Caco-2 (cell line): ENCODE data around the gene KCNAB1. TPM values are rescaled to one million over a fixed set of nuclear protein-coding genes. Genes with fewer than 3 reads are reported as not detected.

ENCODE experiments used
- BruUV-seq: library from RNA; stranded (reverse); fragments of 400-500 nt; replicated peaks from 2 replicates; lab custom pipeline; 2021; lab: Mats Ljungman, UMichigan
- CTCF ChIA-PET: fragments of 300-600 bp; sonication (Branson Sonifier 250); formaldehyde crosslinking; loops from one replicate; lab custom pipeline; 2022; ENCODE audit warnings: antibody characterized with exemption; lab: Charles Lee
- POLR2A ChIA-PET: fragments of 300-600 bp; sonication (Branson Sonifier 250); formaldehyde crosslinking; loops from one replicate; lab custom pipeline; 2022; ENCODE audit warnings: antibody characterized with exemption; lab: Charles Lee
- DNase-seq, 2 experiments: peaks; one replicate each; pipeline versions ENCODE4 v3.0.0 to v3.0.0-alpha.2; 2020 to 2022
- H3K27me3 ChIP-seq: replicated peaks from 2 replicates; pipeline ENCODE4 v1.6.0; 2011; ENCODE audit warnings: low read length; ENCODE audit not compliant: control insufficient read depth, insufficient read depth
- H3K36me3 ChIP-seq: 2 replicates; pipeline ENCODE4 v1.5.1; 2011; ENCODE audit warnings: low read length; ENCODE audit not compliant: control insufficient read depth, insufficient read depth
- H3K4me1 ChIP-seq: fragments of 250-450 bp; sonication (Bioruptor Pico); 2 replicates; pipeline ENCODE4 v1.5.1; 2020; ENCODE audit warnings: mild to moderate bottlenecking
- H3K4me3 ChIP-seq: 2 replicates; pipeline ENCODE4 v1.5.1; 2011; ENCODE audit warnings: low read depth, mild to moderate bottlenecking, control low read depth, low read length
- H3K9me3 ChIP-seq: fragments of 250-450 bp; sonication (Bioruptor Pico); 2 replicates; pipeline ENCODE4 v1.5.1; 2020; ENCODE audit warnings: mild to moderate bottlenecking, moderate library complexity
- H3K27ac Mint-ChIP-seq: one replicate; pipeline ENCODE4 v1.8.0; 2022; ENCODE audit warnings: mixed read lengths; ENCODE audit not compliant: unreplicated experiment
- H3K27me3 Mint-ChIP-seq: one replicate; pipeline ENCODE4 v1.8.0; 2022; ENCODE audit warnings: mixed read lengths; ENCODE audit not compliant: insufficient read depth, unreplicated experiment
- H3K36me3 Mint-ChIP-seq: one replicate; pipeline ENCODE4 v1.8.0; 2022; ENCODE audit warnings: mild to moderate bottlenecking, mixed read lengths; ENCODE audit not compliant: insufficient read depth, unreplicated experiment
- H3K4me1 Mint-ChIP-seq: one replicate; pipeline ENCODE4 v1.8.0; 2022; ENCODE audit warnings: low read depth, mixed read lengths; ENCODE audit not compliant: unreplicated experiment
- H3K4me3 Mint-ChIP-seq: one replicate; pipeline ENCODE4 v1.8.0; 2022; ENCODE audit warnings: mild to moderate bottlenecking, moderate library complexity, mixed read lengths; ENCODE audit not compliant: unreplicated experiment
- H3K9me3 Mint-ChIP-seq: one replicate; pipeline ENCODE4 v1.8.0; 2022; ENCODE audit warnings: mixed read lengths; ENCODE audit not compliant: unreplicated experiment
- CTCF ChIP-seq, 2 experiments: fragments of 200-600 bp in 1 of 2; IDR thresholded peaks; 1 replicate in 1 of 2; 2 replicates in 1 of 2; pipeline versions ENCODE4 v1.5.1 to v1.8.0; 2011 to 2022; ENCODE audit warnings: antibody characterized with exemption in 1 of 2, control low read depth in 1 of 2, inconsistent platforms in 1 of 2, low read depth in 1 of 2, low read length in 1 of 2, mild to moderate bottlenecking in 1 of 2, moderate library complexity in 1 of 2; ENCODE audit not compliant: insufficient read depth in 1 of 2, severe bottlenecking in 1 of 2, unreplicated experiment in 1 of 2
- intact Hi-C: fragments of 100-400 bp; cut with micrococcal nuclease; formaldehyde crosslinking; loops from one replicate; pipeline ENCODE4 v1.10.0; 2022; ENCODE audit not compliant: unreplicated experiment
- total RNA-seq: library from RNA; stranded (reverse); gene quantifications from 2 replicates; pipeline ENCODE4 v1.2.3, GENCODE V29; 2022

KCNAB1 gene
- total RNA-seq, 1 experiment from 2014 or later: 0.14 TPM

GRCh38 chr3:156216216-156216615 lies 95.8 kb downstream of the KCNAB1 start:
- H3K4me3 Mint-ChIP-seq: no peak overlapping the region
- no peaks in the 10 kb centered on the region for H3K4me1 Mint-ChIP-seq
- no TSS peak for BruUV-seq
- no peaks in the 10 kb centered on the region for H3K9me3 Mint-ChIP-seq
- H3K9me3 ChIP-seq: no peaks in the 10 kb centered on the region
- H3K4me3 ChIP-seq: no peak overlapping the region
- no peak overlapping the region for H3K27ac Mint-ChIP-seq
- ChIA-PET CTCF (no interaction called here), POLR2A (no interaction called here)
- H3K36me3 Mint-ChIP-seq: no peaks in the 10 kb centered on the region
- H3K4me1 ChIP-seq: no peaks in the 10 kb centered on the region
- H3K27me3 ChIP-seq: no peaks in the 10 kb centered on the region
- H3K27me3 Mint-ChIP-seq: peaks cover 6% of the 10 kb centered on the region
- TF ChIP-seq CTCF (IDR thresholded peaks at IDR 0.05; ENCODE audit: insufficient read depth in 1 of 2, low read depth in 1 of 2, low read length in 1 of 2, severe bottlenecking in 1 of 2, unreplicated experiment in 1 of 2): no peak
- no peak for DNase-seq
- intact Hi-C loops: no loop called here
- no peaks in the 10 kb centered on the region for H3K36me3 ChIP-seq

GRCh38 chr3:156216852-156217251 lies 96.5 kb downstream of the KCNAB1 start:
- no TSS peak for BruUV-seq
- Histone ChIP-seq H3K4me1 (no peaks in the 10 kb centered on the region), H3K4me3 (no peak overlapping the region), H3K9me3 (no peaks in the 10 kb centered on the region), H3K36me3 (no peaks in the 10 kb centered on the region), H3K27me3 (no peaks in the 10 kb centered on the region)
- CTCF ChIA-PET: no interaction called here
- POLR2A ChIA-PET: no interaction called here
- Mint-ChIP-seq H3K27ac (no peak overlapping the region), H3K4me3 (no peak overlapping the region), H3K4me1 (no peaks in the 10 kb centered on the region), H3K9me3 (no peaks in the 10 kb centered on the region), H3K36me3 (no peaks in the 10 kb centered on the region), H3K27me3 (peaks cover 6% of the 10 kb centered on the region)
- no peak for DNase-seq
- TF ChIP-seq CTCF (IDR thresholded peaks at IDR 0.05; ENCODE audit: insufficient read depth in 1 of 2, low read depth in 1 of 2, low read length in 1 of 2, severe bottlenecking in 1 of 2, unreplicated experiment in 1 of 2): no peak
- intact Hi-C loops: no loop called here

- CTCF ChIA-PET: no interaction called here
- no peaks in the 10 kb centered on the region for H3K36me3 ChIP-seq
- no peak overlapping the region for H3K4me3 ChIP-seq
- no TSS peak for BruUV-seq
- no peaks in the 10 kb centered on the region for H3K9me3 Mint-ChIP-seq
- intact Hi-C loops: no loop called here
- H3K27me3 ChIP-seq: no peaks in the 10 kb centered on the region
- no peak for TF ChIP-seq CTCF (IDR thresholded peaks at IDR 0.05; ENCODE audit: insufficient read depth in 1 of 2, low read depth in 1 of 2, low read length in 1 of 2, severe bottlenecking in 1 of 2, unreplicated experiment in 1 of 2)
- H3K27ac Mint-ChIP-seq: no peak overlapping the region
- peaks cover 6% of the 10 kb centered on the region for H3K27me3 Mint-ChIP-seq
- H3K9me3 ChIP-seq: no peaks in the 10 kb centered on the region
- no peak overlapping the region for H3K4me3 Mint-ChIP-seq
- POLR2A ChIA-PET: no interaction called here
- H3K36me3 Mint-ChIP-seq: no peaks in the 10 kb centered on the region
- no peaks in the 10 kb centered on the region for H3K4me1 Mint-ChIP-seq
- no peak for DNase-seq
- no peaks in the 10 kb centered on the region for H3K4me1 ChIP-seq
Observed at GRCh38 chr3:156217674-156218352, 97.4 kb downstream of the KCNAB1 start.
